Gastrocnemius medialis (tissue), 4 donors: Measurements from ENCODE around the gene KLRK1. TPM values are rescaled to one million over a fixed set of nuclear protein-coding genes. Genes with fewer than 3 reads are reported as not detected.
"Not testable (repeated sequence)": the region's sequence is repeated elsewhere in the genome, so short reads cannot be mapped to it uniquely, and the experiment has no call there.

Experiments used
- ATAC-seq, 2 donors: fragments of 150-250 bp; one replicate each; pipeline ENCODE4 v1.9.1; 2016
- DNase-seq, 2 donors: peaks; one replicate each; pipeline ENCODE4 v3.0.0-alpha.2; 2019
- H3K27ac ChIP-seq, 4 donors: fragments of 200-600 bp; sonication (generic); 1 replicate in 1 of 4; 2 replicates in 3 of 4; pipeline ENCODE4 v1.5.1; 2016 to 2018; ENCODE audit warnings: mild to moderate bottlenecking in 2 of 4, moderate library complexity in 1 of 4
- H3K27me3 ChIP-seq, 3 donors: fragments of 200-600 bp; sonication (generic) in 2 of 3; 1 replicate in 1 of 3; 2 replicates in 2 of 3; pipeline versions ENCODE4 v1.5.1 to v1.6.0; 2016 to 2019; ENCODE audit warnings: mild to moderate bottlenecking in 1 of 3, moderate library complexity in 1 of 3
- H3K36me3 ChIP-seq, 2 donors: fragments of 200-600 bp; sonication (generic) in 1 of 2; one replicate each; pipeline ENCODE4 v1.5.1; 2017 to 2018
- H3K4me1 ChIP-seq, 2 donors: fragments of 200-600 bp; sonication (generic) in 1 of 2; one replicate each; pipeline ENCODE4 v1.5.1; 2016 to 2017; ENCODE audit warnings: mild to moderate bottlenecking in 2 of 2
- H3K4me3 ChIP-seq, 4 donors: fragments of 200-600 bp; sonication (generic) in 3 of 4; 1 replicate in 1 of 4; 2 replicates in 3 of 4; pipeline ENCODE4 v1.5.1; 2016 to 2019; ENCODE audit warnings: mild to moderate bottlenecking in 2 of 4
- H3K9me3 ChIP-seq, 3 donors: fragments of 200-600 bp; sonication (generic) in 2 of 3; 1 replicate in 1 of 3; 2 replicates in 2 of 3; pipeline ENCODE4 v1.5.1; 2016 to 2019
- POLR2A ChIP-seq, 2 donors: fragments of 450-650 bp; IDR thresholded peaks; one replicate each; pipeline ENCODE4 v1.6.1; 2017; ENCODE audit warnings: antibody characterized with exemption in 2 of 2, mild to moderate bottlenecking in 2 of 2, moderate library complexity in 2 of 2
- in situ Hi-C, 4 donors: fragments of 200-750 bp; cut with MboI; loops; one replicate each; pipeline versions ENCODE4 v1.15.0 to v1.8.0; 2017; ENCODE audit warnings: low sequenced_read_pairs in 4 of 4
- intact Hi-C: fragments of 100-400 bp; cut with DNase I; formaldehyde crosslinking; loops from one replicate; pipeline ENCODE4 v1.15.1; 2023; ENCODE audit warnings: low total_unique reads
- total RNA-seq, 4 donors: library from RNA; depleted of rRNA; stranded (reverse); fragments of >200 nt; gene quantifications; one replicate each; pipeline versions ENCODE4 v1.1.0 to v1.2.3, GENCODE V29; 2016
- TF ChIP-seq, protein P1 (sequence below), 5 experiments: fragments of 450-650 bp in 3 of 5; fragments of 200-600 bp in 2 of 5; sonication (generic) in 2 of 5; IDR thresholded peaks in 4 of 5; conservative IDR thresholded peaks in 1 of 5; 1 replicate in 4 of 5; 2 replicates in 1 of 5; pipeline ENCODE4 v1.5.1; 2016 to 2019; ENCODE audit warnings: antibody characterized with exemption in 5 of 5, mild to moderate bottlenecking in 3 of 5, moderate library complexity in 3 of 5

The KLRK1 gene
- total RNA-seq, 4 donors from 2014 or later, result 0.20 TPM; not detected in 3

DNA sequence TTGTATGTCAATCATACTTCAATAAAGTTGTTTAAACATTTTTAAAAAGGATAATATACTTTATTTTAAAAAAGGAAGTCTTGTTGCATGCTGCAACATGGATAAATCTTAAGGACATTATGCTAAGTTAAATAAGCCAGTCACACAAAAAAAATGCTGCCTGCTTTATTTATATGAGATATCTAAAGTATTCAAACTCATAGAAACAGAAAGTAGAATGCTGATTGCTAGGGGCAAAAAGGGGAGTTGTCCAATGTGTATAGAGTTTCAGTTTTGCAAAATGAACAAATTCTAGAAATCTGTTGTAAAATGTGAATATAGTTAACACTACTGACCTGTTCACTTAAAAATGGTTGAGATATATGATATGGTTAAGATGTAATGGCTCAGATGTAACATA is 11.0 kb upstream of the KLRK1 start:
- in situ Hi-C loops (no loop called here), intact Hi-C loops (no loop called here)
- H3K27ac ChIP-seq, result no peak overlapping the region
- no peak for TF ChIP-seq POLR2A (IDR thresholded peaks at IDR 0.05)
- TF ChIP-seq, protein P1, sequence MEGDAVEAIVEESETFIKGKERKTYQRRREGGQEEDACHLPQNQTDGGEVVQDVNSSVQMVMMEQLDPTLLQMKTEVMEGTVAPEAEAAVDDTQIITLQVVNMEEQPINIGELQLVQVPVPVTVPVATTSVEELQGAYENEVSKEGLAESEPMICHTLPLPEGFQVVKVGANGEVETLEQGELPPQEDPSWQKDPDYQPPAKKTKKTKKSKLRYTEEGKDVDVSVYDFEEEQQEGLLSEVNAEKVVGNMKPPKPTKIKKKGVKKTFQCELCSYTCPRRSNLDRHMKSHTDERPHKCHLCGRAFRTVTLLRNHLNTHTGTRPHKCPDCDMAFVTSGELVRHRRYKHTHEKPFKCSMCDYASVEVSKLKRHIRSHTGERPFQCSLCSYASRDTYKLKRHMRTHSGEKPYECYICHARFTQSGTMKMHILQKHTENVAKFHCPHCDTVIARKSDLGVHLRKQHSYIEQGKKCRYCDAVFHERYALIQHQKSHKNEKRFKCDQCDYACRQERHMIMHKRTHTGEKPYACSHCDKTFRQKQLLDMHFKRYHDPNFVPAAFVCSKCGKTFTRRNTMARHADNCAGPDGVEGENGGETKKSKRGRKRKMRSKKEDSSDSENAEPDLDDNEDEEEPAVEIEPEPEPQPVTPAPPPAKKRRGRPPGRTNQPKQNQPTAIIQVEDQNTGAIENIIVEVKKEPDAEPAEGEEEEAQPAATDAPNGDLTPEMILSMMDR (IDR thresholded peaks at IDR 0.05 in 4 of 5, conservative IDR thresholded peaks at IDR 0.05 in 1 of 5), result no peak
- H3K9me3 ChIP-seq, result no peaks in the 10 kb centered on the region
- H3K4me1 ChIP-seq, result no peaks in the 10 kb centered on the region
- no peaks in the 10 kb centered on the region for H3K27me3 ChIP-seq
- H3K4me3 ChIP-seq, result no peak overlapping the region
- ATAC-seq (no peak), DNase-seq (no peak)
- no peaks in the 10 kb centered on the region for H3K36me3 ChIP-seq

DNA sequence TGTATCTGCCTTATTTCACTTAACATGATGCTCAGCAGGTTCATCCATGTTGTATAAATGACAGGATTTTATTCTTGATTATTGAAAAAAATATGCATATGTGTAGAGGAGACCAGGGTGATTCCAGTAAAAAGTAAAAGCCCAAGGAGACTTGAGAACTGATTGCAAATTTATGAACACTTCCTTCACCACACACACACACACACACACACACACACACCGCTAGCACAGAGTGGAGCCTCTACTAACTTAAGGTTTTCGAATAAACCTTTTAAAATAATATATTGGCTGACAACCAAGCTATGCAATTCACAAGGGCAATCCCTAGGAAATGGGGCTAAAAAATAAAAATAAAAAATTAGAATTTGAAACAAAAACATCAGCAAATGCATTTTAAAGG is 8.3 kb upstream of the KLRK1 start:
- Histone ChIP-seq H3K27me3 (no peaks in the 10 kb centered on the region), H3K4me3 (no peak overlapping the region), H3K9me3 (no peaks in the 10 kb centered on the region), H3K4me1 (no peaks in the 10 kb centered on the region), H3K27ac (no peak overlapping the region), H3K36me3 (no peaks in the 10 kb centered on the region)
- DNase-seq, result no peak
- in situ Hi-C loops (no loop called here), intact Hi-C loops (no loop called here)
- TF ChIP-seq, protein P1 (IDR thresholded peaks at IDR 0.05 in 4 of 5, conservative IDR thresholded peaks at IDR 0.05 in 1 of 5), result no peak
- no peak for TF ChIP-seq POLR2A (IDR thresholded peaks at IDR 0.05)
- ATAC-seq, result no peak

DNA sequence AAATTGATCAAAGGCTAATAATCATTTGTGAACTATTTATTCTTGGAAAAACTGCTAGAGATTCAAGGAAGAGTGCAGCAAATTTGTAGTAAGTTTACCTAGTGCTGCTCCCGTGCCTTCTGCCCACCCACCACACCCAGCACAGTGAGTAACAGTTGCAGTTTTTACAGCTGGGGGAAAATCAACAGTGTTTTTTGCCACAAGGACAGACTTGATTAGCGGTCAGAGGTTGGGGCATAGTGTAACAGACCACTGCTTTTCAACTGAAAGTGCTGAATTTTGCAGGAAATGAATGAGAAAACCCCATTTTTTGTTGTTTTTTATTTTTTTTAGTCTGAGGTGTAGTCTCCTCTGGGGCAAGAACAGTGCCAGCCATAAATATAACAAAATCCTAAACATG is 7.5 kb upstream of the KLRK1 start:
- Histone ChIP-seq H3K36me3 (no peaks in the 10 kb centered on the region), H3K4me3 (no peak overlapping the region), H3K9me3 (no peaks in the 10 kb centered on the region), H3K27me3 (no peaks in the 10 kb centered on the region), H3K4me1 (peaks cover 0 to under 1% of the 10 kb centered on the region in 2 donors), H3K27ac (no peak overlapping the region)
- intact Hi-C loops, result no loop called here
- no peak for ATAC-seq
- in situ Hi-C loops, result no loop called here
- TF ChIP-seq, protein P1 (IDR thresholded peaks at IDR 0.05 in 4 of 5, conservative IDR thresholded peaks at IDR 0.05 in 1 of 5), result no peak
- no peak for TF ChIP-seq POLR2A (IDR thresholded peaks at IDR 0.05)
- no peak for DNase-seq

DNA sequence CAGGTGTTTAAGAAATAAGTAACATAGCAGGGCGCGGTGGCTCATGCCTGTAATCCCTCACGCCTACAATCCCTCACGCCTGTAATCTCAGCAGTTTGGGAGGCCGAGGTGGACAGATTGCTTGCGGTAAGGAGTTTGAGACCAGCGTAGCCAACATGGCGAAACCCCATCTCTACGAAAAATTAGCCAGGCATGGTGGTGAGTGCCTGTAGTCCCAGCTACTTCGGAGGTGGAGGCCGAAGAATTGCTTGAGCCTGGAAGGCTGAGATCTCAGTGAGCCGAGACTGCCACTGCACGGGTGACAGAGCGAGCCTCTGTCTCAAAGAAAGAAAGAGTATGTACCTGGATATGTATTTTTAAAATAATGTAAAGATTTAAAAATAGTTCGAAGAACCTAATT is 6.3 kb upstream of the KLRK1 start:
- intact Hi-C loops, H3K4me1 ChIP-seq, H3K4me3 ChIP-seq, H3K9me3 ChIP-seq, H3K27ac ChIP-seq, in situ Hi-C loops, H3K36me3 ChIP-seq, ATAC-seq, H3K27me3 ChIP-seq, DNase-seq: not testable (repeated sequence)

DNA sequence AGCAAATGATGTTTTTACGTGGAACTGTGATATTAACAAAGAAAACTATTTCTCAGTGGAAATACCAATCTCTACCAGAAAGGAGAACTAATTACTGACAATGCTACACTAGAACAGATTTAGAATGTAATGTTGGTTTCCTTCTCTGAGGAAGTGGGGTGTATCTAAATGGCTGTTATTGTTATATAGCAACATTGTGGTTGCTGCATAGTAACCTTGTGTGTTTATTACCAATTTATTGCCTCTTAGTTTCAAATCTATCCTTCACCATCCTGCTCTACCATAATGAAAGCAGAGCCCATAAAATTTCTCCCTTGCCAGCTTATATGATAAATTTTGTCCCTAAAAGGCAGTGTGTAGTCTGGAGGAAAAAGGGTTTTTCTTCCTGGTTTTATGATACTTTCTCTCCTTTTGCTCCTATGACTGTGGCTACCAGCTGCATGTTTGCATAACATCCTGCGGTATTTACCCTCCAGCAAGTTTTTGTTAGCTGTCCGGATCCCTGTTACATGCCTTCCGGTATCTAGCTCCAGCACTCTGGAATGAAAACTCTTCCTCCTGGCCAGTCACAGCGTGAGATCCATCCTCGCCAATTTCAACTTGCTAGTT is 5.7 kb upstream of the KLRK1 start:
- DNase-seq (peak; percentile 15 to 27), ATAC-seq (peak; percentile 52 to 71)

DNA sequence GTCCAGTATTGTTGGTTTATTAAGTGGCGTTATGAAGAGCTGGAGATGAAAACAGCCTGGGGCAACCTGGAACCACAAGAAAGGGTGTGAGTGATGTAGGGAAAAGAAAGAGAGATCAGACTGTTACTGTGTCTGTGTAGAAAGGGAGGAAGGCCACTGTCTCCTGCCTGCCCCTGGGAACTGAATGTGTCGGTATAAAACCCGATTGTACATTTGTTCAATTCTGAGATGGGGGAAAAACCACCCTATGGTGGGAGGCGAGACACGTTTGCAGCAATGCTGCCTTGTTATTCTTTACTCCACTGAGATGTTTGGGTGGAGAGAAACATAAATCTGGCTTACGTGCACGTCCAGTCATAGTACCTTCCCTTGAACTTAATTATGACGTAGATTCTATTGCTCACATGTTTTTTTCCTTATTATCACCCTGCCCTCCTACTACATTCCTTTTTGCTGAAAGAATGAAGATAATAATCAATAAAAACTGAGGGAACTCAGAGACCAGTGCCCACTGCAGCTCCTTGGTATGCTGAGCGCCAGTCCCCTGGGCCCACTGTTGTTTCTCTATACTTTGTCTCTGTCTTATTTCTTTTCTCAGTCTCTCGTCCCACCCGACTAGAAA is 4.8 kb upstream of the KLRK1 start:
- H3K27me3 ChIP-seq, H3K4me3 ChIP-seq, H3K27ac ChIP-seq, H3K4me1 ChIP-seq, intact Hi-C loops, H3K9me3 ChIP-seq, DNase-seq, H3K36me3 ChIP-seq, ATAC-seq, in situ Hi-C loops: not testable (repeated sequence)

More for the DNA sequence above, 5.7 kb upstream of the KLRK1 start:
- intact Hi-C loops (no loop called here), in situ Hi-C loops (no loop called here)
- Histone ChIP-seq H3K4me1 (peaks cover 0 to 6% of the 10 kb centered on the region in 2 donors), H3K27ac (peak overlapping the region in 2 of 4 donors; percentile 22 to 54), H3K9me3 (no peaks in the 10 kb centered on the region), H3K4me3 (no peak overlapping the region), H3K36me3 (no peaks in the 10 kb centered on the region), H3K27me3 (no peaks in the 10 kb centered on the region)
- TF ChIP-seq, protein P1 (IDR thresholded peaks at IDR 0.05 in 4 of 5, conservative IDR thresholded peaks at IDR 0.05 in 1 of 5), result no peak
- no peak for TF ChIP-seq POLR2A (IDR thresholded peaks at IDR 0.05)
